GM12878 (cell line): ENCODE measurements around the gene GABRR3.

Experiments
- CBX5 ChIP-seq: sonication (generic); IDR thresholded peaks from 2 replicates; pipeline ENCODE4 v1.6.1; 2016; ENCODE audit warnings: low read depth, moderate library complexity, mild to moderate bottlenecking, inconsistent platforms
- CEBPB ChIP-seq, 2 experiments: fragments of 150-350 bp in 1 of 2; IDR thresholded peaks; 2 replicates each; pipeline ENCODE4 v1.6.1; 2012 to 2014; ENCODE audit warnings: low read depth in 2 of 2, low read length in 2 of 2, borderline replicate concordance in 1 of 2, inconsistent platforms in 1 of 2
- CREB1 ChIP-seq: IDR thresholded peaks from 2 replicates; pipeline ENCODE4 v1.6.1; 2012; ENCODE audit warnings: low read depth, mild to moderate bottlenecking, inconsistent platforms
- EGR1 ChIP-seq, 2 experiments: IDR thresholded peaks; 1 replicate in 1 of 2; 2 replicates in 1 of 2; pipeline ENCODE4 v1.6.1; 2011 to 2012; ENCODE audit warnings: low read depth in 2 of 2, low read length in 2 of 2, borderline replicate concordance in 1 of 2, mild to moderate bottlenecking in 1 of 2, moderate library complexity in 1 of 2
- EZH2 ChIP-seq: IDR thresholded peaks from 2 replicates; pipeline ENCODE4 v1.6.1; 2012; ENCODE audit warnings: low read depth, mild to moderate bottlenecking, control low read depth, inconsistent platforms, low read length, borderline replicate concordance; ENCODE audit not compliant: control insufficient read depth
- NFYB ChIP-seq: IDR thresholded peaks from 2 replicates; pipeline ENCODE4 v1.6.1; 2011; ENCODE audit warnings: low read depth, mild to moderate bottlenecking, low read length, improper control_type of control experiment, moderate library complexity; ENCODE audit not compliant: insufficient read depth
- POLR2A ChIP-seq: IDR thresholded peaks from 2 replicates; pipeline ENCODE4 v1.6.1; 2011; ENCODE audit warnings: low read depth, mild to moderate bottlenecking, low read length
- SMC3 ChIP-seq: IDR thresholded peaks from 2 replicates; pipeline ENCODE4 v1.6.1; 2011; ENCODE audit warnings: low read length, improper control_type of control experiment, borderline replicate concordance
- SP1 ChIP-seq: IDR thresholded peaks from one replicate; pipeline ENCODE4 v1.6.1; 2011; ENCODE audit warnings: low read depth, low read length
- TCF7 ChIP-seq: IDR thresholded peaks from 2 replicates; pipeline ENCODE4 v1.6.1; 2014; ENCODE audit warnings: antibody characterized with exemption, borderline replicate concordance
- ZNF274 ChIP-seq: IDR thresholded peaks from one replicate; pipeline ENCODE4 v1.8.0; 2011; ENCODE audit not compliant: insufficient read length, insufficient read depth
- ZSCAN29 ChIP-seq: fragments of 450-650 bp; IDR thresholded peaks from 2 replicates; pipeline ENCODE4 v1.6.1; 2017; ENCODE audit warnings: mild to moderate bottlenecking, moderate library complexity
- TF ChIP-seq, protein P1 (sequence below): IDR thresholded peaks from 2 replicates; pipeline ENCODE4 v1.6.1; 2011; ENCODE audit warnings: low read depth, low read length, improper control_type of control experiment, borderline replicate concordance
- TF ChIP-seq, protein P2 (sequence below), 3 experiments: IDR thresholded peaks in 2 of 3; conservative IDR thresholded peaks in 1 of 3; 2 replicates each; pipeline ENCODE4 v1.5.1; 2011; ENCODE audit warnings: low read depth in 3 of 3, low read length in 3 of 3, mild to moderate bottlenecking in 3 of 3, control low read depth in 2 of 3, moderate library complexity in 2 of 3, inconsistent platforms in 1 of 3, mixed read lengths in 1 of 3; ENCODE audit not compliant: control insufficient read depth in 2 of 3, insufficient read depth in 1 of 3; ENCODE audit errors: extremely low read depth in 1 of 3

DNA sequence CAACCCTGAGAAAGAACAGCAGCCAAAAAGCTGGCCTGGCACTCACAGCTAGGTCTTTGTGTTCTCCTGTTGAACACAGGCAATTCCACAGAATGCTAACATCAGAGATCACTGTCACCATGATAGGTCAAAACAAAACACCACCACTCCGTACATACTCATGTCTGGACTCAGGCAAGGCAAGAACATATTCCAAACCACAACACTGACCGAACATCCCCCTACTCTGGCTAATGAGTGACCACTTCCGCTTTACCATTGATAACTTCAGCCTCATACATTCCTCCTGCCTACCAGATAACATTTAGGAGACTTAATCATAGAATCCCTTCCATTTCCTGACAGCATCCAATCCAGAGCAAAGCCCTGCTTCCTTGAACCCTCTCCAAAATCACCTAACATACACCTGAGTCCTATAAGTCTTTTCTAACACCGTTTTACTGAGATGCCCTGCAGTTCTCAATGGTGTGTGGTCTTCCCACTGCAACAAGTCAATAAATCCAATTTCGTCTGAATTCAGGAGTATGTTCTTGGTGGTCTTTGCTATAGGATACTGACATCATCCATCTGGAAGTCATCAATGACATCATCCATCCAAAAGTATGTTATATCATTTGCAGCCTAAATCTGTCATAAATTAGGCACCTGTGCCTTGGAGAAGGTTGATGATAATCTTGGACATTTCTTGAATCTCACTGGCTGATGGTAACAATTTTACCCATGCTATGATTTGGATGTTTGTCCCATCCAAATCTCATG lies 86.6 kb downstream of the GABRR3 start:
- TF ChIP-seq, protein P1, sequence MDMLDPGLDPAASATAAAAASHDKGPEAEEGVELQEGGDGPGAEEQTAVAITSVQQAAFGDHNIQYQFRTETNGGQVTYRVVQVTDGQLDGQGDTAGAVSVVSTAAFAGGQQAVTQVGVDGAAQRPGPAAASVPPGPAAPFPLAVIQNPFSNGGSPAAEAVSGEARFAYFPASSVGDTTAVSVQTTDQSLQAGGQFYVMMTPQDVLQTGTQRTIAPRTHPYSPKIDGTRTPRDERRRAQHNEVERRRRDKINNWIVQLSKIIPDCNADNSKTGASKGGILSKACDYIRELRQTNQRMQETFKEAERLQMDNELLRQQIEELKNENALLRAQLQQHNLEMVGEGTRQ = no peak
- TF ChIP-seq CBX5 (no peak), EZH2 (no peak), TCF7 (no peak), POLR2A (no peak), NFYB (no peak), ZSCAN29 (no peak), SMC3 (no peak), CEBPB (IDR thresholded peaks at IDR 0.05; ENCODE audit: borderline replicate concordance in 1 of 2, low read depth in 2 of 2, low read length in 2 of 2) (no peak), EGR1 (IDR thresholded peaks at IDR 0.05; ENCODE audit: borderline replicate concordance in 1 of 2, low read depth in 2 of 2, low read length in 2 of 2) (no peak), CREB1 (no peak), SP1 (no peak), ZNF274 (no peak)
- TF ChIP-seq, protein P2, sequence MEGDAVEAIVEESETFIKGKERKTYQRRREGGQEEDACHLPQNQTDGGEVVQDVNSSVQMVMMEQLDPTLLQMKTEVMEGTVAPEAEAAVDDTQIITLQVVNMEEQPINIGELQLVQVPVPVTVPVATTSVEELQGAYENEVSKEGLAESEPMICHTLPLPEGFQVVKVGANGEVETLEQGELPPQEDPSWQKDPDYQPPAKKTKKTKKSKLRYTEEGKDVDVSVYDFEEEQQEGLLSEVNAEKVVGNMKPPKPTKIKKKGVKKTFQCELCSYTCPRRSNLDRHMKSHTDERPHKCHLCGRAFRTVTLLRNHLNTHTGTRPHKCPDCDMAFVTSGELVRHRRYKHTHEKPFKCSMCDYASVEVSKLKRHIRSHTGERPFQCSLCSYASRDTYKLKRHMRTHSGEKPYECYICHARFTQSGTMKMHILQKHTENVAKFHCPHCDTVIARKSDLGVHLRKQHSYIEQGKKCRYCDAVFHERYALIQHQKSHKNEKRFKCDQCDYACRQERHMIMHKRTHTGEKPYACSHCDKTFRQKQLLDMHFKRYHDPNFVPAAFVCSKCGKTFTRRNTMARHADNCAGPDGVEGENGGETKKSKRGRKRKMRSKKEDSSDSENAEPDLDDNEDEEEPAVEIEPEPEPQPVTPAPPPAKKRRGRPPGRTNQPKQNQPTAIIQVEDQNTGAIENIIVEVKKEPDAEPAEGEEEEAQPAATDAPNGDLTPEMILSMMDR (IDR thresholded peaks at IDR 0.05 in 2 of 3, conservative IDR thresholded peaks at IDR 0.05 in 1 of 3; ENCODE audit: control insufficient read depth in 2 of 3, extremely low read depth in 1 of 3, insufficient read depth in 1 of 3, low read depth in 3 of 3, low read length in 3 of 3) = no peak
